B cell (primary cell): ENCODE data around the gene ANTXR2. TPM values are rescaled to one million over a fixed set of nuclear protein-coding genes. Genes with fewer than 3 reads are reported as not detected.

ENCODE experiments used
- ATAC-seq: fragments of 200-7000 bp; cut with Tn5 transposase; one replicate; pipeline ENCODE4 v1.10.0; 2021; ENCODE audit warnings: low read depth, mild to moderate bottlenecking, moderate number of reproducible peaks, moderate library complexity
- CTCF ChIA-PET: fragments of 350-600 bp; sonication (Branson Sonifier 250); formaldehyde crosslinking; loops from one replicate; lab custom pipeline; 2021; ENCODE audit warnings: antibody characterized with exemption, inconsistent platforms; lab: Charles Lee
- POLR2A ChIA-PET: fragments of 350-600 bp; sonication (Branson Sonifier 250); formaldehyde crosslinking; loops from one replicate; lab custom pipeline; 2021; ENCODE audit warnings: antibody characterized with exemption; lab: Charles Lee
- DNase-seq: peaks from one replicate; pipeline ENCODE4 v3.0.0; 2013
- H2AFZ ChIP-seq: 2 replicates; pipeline ENCODE4 v1.6.1; 2012; ENCODE audit warnings: mild to moderate bottlenecking, low read depth, low read length; ENCODE audit not compliant: insufficient read depth, poor library complexity, severe bottlenecking
- H3K27ac ChIP-seq, 2 donors: 1 replicate in 1 of 2; 2 replicates in 1 of 2; pipeline ENCODE4 v1.5.1; 2012 to 2013; ENCODE audit warnings: low read length in 2 of 2, mild to moderate bottlenecking in 2 of 2, moderate library complexity in 1 of 2
- H3K27me3 ChIP-seq, 4 experiments: fragments of 200-600 bp in 1 of 4; sonication (generic) in 1 of 4; replicated peaks in 1 of 4; 1 replicate in 2 of 4; 2 replicates in 2 of 4; pipeline versions ENCODE4 v1.6.1 to v1.7.0; 2013 to 2016; ENCODE audit warnings: low read length in 3 of 4, mild to moderate bottlenecking in 2 of 4, mixed read lengths in 1 of 4, moderate library complexity in 1 of 4; ENCODE audit not compliant: insufficient read depth in 4 of 4, control insufficient read depth in 3 of 4; ENCODE audit errors: control extremely low read depth in 1 of 4
- H3K36me3 ChIP-seq, 2 experiments: replicated peaks in 1 of 2; 1 replicate in 1 of 2; 2 replicates in 1 of 2; pipeline versions ENCODE4 v1.6.1 to v1.7.1; 2013; ENCODE audit warnings: low read length in 1 of 2; ENCODE audit not compliant: insufficient read depth in 2 of 2, control insufficient read depth in 1 of 2; ENCODE audit errors: control extremely low read depth in 1 of 2, extremely low read depth in 1 of 2
- H3K4me1 ChIP-seq, 2 donors: fragments of 200-600 bp in 1 of 2; sonication (generic) in 1 of 2; 1 replicate in 1 of 2; 2 replicates in 1 of 2; pipeline versions ENCODE4 v1.5.1 to v1.6.1; 2013 to 2017; ENCODE audit warnings: low read length in 2 of 2; ENCODE audit not compliant: control insufficient read depth in 2 of 2, insufficient read depth in 2 of 2
- H3K4me2 ChIP-seq: replicated peaks from 2 replicates; pipeline ENCODE3; 2012; ENCODE audit warnings: mild to moderate bottlenecking, low read depth, low read length; ENCODE audit not compliant: poor library complexity, severe bottlenecking
- H3K4me3 ChIP-seq, 5 experiments: fragments of 200-600 bp in 1 of 5; sonication (generic) in 1 of 5; 1 replicate in 3 of 5; 2 replicates in 2 of 5; pipeline versions ENCODE4 v1.5.1 to v1.7.0; 2011 to 2016; ENCODE audit warnings: low read length in 4 of 5, mild to moderate bottlenecking in 4 of 5, low read depth in 2 of 5, control low read depth in 1 of 5, moderate library complexity in 1 of 5; ENCODE audit not compliant: insufficient read depth in 1 of 5; ENCODE audit errors: control extremely low read depth in 1 of 5, extremely low read depth in 1 of 5
- H3K79me2 ChIP-seq: fragments of 200-600 bp; sonication (generic); one replicate; pipeline ENCODE4 v1.6.0; 2016; ENCODE audit warnings: low read length; ENCODE audit not compliant: control insufficient read depth, insufficient read depth
- H3K9ac ChIP-seq: fragments of 200-600 bp; sonication (generic); 2 replicates; pipeline ENCODE4 v1.6.1; 2017; ENCODE audit warnings: mild to moderate bottlenecking, low read length, moderate library complexity
- H3K9me3 ChIP-seq, 3 donors: one replicate each; pipeline versions ENCODE4 v1.6.1 to v1.7.1; 2013; ENCODE audit warnings: low read length in 2 of 3; ENCODE audit not compliant: control insufficient read depth in 2 of 3, insufficient read depth in 1 of 3; ENCODE audit errors: control extremely low read depth in 1 of 3
- H4K20me1 ChIP-seq: 2 replicates; pipeline ENCODE4 v1.6.0; 2012; ENCODE audit warnings: mild to moderate bottlenecking, low read length; ENCODE audit not compliant: insufficient read depth, control insufficient read depth, poor library complexity, severe bottlenecking
- H3K27ac Mint-ChIP-seq: one replicate; pipeline ENCODE4 v1.8.0; 2021; ENCODE audit warnings: mixed read lengths
- H3K27me3 Mint-ChIP-seq: one replicate; pipeline ENCODE4 v1.8.0; 2021; ENCODE audit warnings: mixed read lengths
- H3K4me1 Mint-ChIP-seq: one replicate; pipeline ENCODE4 v1.8.0; 2021; ENCODE audit warnings: mixed read lengths
- H3K4me3 Mint-ChIP-seq: one replicate; pipeline ENCODE4 v1.8.0; 2021; ENCODE audit warnings: mixed read lengths
- H3K9me3 Mint-ChIP-seq: one replicate; pipeline ENCODE4 v1.8.0; 2022; ENCODE audit warnings: mixed read lengths; ENCODE audit not compliant: insufficient read depth
- CTCF ChIP-seq: fragments of 200-600 bp; IDR thresholded peaks from one replicate; pipeline ENCODE4 v1.8.0; 2022; ENCODE audit warnings: antibody characterized with exemption, mild to moderate bottlenecking
- EZH2 ChIP-seq: IDR thresholded peaks from 2 replicates; pipeline ENCODE4 v1.6.1; 2012; ENCODE audit warnings: borderline replicate concordance, low read depth, mild to moderate bottlenecking, moderate library complexity, low read length; ENCODE audit not compliant: insufficient read depth, poor library complexity, severe bottlenecking
- intact Hi-C: fragments of 100-400 bp; cut with micrococcal nuclease; formaldehyde crosslinking; loops from one replicate; pipeline ENCODE4 v1.10.0; 2022
- polyA plus RNA-seq: library from polyadenylated mRNA; depleted of rRNA; stranded (reverse); fragments of >200 nt; gene quantifications from 2 replicates; pipeline ENCODE4 v1.2.3, GENCODE V29; 2012
- total RNA-seq, 2 donors: library from RNA; stranded (reverse); fragments of 120-200 nt in 1 of 2; gene quantifications; 1 replicate in 1 of 2; 2 replicates in 1 of 2; pipeline versions ENCODE4 v1.2.3 to v1.2.4, GENCODE V29; 2013 to 2022

The ANTXR2 gene
- total and polyA plus RNA-seq, 2 donors (not counting 1 experiment from before 2014, with no cell fraction given): 10.6 to 63.0 TPM

- H3K4me1 ChIP-seq: peaks cover 18 to 19% of the 10 kb centered on the region in 2 donors
Measured at GRCh38 chr4:80076681-80077080, 3.7 kb upstream of the ANTXR2 start.

More at GRCh38 chr4:80076681-80077080, 3.7 kb upstream of the ANTXR2 start:
- H2AFZ ChIP-seq: no peak overlapping the region
- no peaks in the 10 kb centered on the region for H3K9me3 Mint-ChIP-seq
- H3K79me2 ChIP-seq: peaks cover 15% of the 10 kb centered on the region
- DNase-seq (no peak), ATAC-seq (no peak)
- intact Hi-C loops: no loop called here
- no peak overlapping the region for H3K4me3 Mint-ChIP-seq
- no peak overlapping the region for H3K27ac Mint-ChIP-seq
- H3K9ac ChIP-seq: no peak overlapping the region
- H3K36me3 ChIP-seq: no peaks in the 10 kb centered on the region
- no peaks in the 10 kb centered on the region for H4K20me1 ChIP-seq
- H3K27ac ChIP-seq: no peak overlapping the region
- peaks cover 11% of the 10 kb centered on the region for H3K27me3 Mint-ChIP-seq
- no peak for TF ChIP-seq EZH2
- TF ChIP-seq CTCF: no peak
- POLR2A ChIA-PET: no interaction called here
- H3K4me1 Mint-ChIP-seq: peaks cover 29% of the 10 kb centered on the region
- H3K4me3 ChIP-seq: no peak overlapping the region
- no peaks in the 10 kb centered on the region for H3K9me3 ChIP-seq
- no peak overlapping the region for H3K4me2 ChIP-seq
- H3K27me3 ChIP-seq: peaks cover 0 to 11% (median 8%) of the 10 kb centered on the region in 4 experiments
- CTCF ChIA-PET: interaction anchor here (0.7 kb wide), 1 partner anchor 107 kb away, joined by 3 read pairs; no protein-coding TSS in a partner anchor
